GM23248 (cell line): ENCODE measurements around the gene SLC13A5. TPM values are rescaled to one million over a fixed set of nuclear protein-coding genes. Genes with fewer than 3 reads are reported as not detected.

Experiments used
- DNase-seq: peaks from one replicate; pipeline ENCODE4 v3.0.0-alpha.2; 2015
- H2AFZ ChIP-seq: fragments of 200-600 bp; sonication (generic); 2 replicates; pipeline ENCODE4 v1.6.1; 2016; ENCODE audit warnings: antibody characterized with exemption
- H3F3A ChIP-seq: fragments of 200-600 bp; sonication (generic); 2 replicates; pipeline ENCODE4 v1.6.1; 2016; ENCODE audit warnings: mild to moderate bottlenecking, antibody characterized with exemption, mixed run types; ENCODE audit not compliant: insufficient read depth
- H3K27ac ChIP-seq: fragments of 200-600 bp; sonication (generic); 2 replicates; pipeline ENCODE4 v1.5.1; 2016; ENCODE audit warnings: mild to moderate bottlenecking
- H3K27me3 ChIP-seq: fragments of 200-600 bp; sonication (generic); replicated peaks from 2 replicates; pipeline ENCODE4 v1.6.1; 2016; ENCODE audit warnings: mild to moderate bottlenecking; ENCODE audit not compliant: insufficient read depth
- H3K36me3 ChIP-seq: fragments of 200-600 bp; sonication (generic); 2 replicates; pipeline ENCODE4 v1.6.1; 2016; ENCODE audit warnings: low read depth, mild to moderate bottlenecking
- H3K4me1 ChIP-seq: fragments of 200-600 bp; sonication (generic); 2 replicates; pipeline ENCODE4 v1.6.1; 2016; ENCODE audit warnings: mild to moderate bottlenecking; ENCODE audit not compliant: insufficient read depth
- H3K4me2 ChIP-seq: fragments of 200-600 bp; sonication (generic); one replicate; pipeline ENCODE4 v1.6.1; 2016; ENCODE audit warnings: mild to moderate bottlenecking; ENCODE audit not compliant: unreplicated experiment
- H3K4me3 ChIP-seq: fragments of 200-600 bp; sonication (generic); 2 replicates; pipeline ENCODE4 v1.5.1; 2016; ENCODE audit warnings: mild to moderate bottlenecking
- H3K79me2 ChIP-seq: fragments of 200-600 bp; sonication (generic); 2 replicates; pipeline ENCODE4 v1.6.1; 2016; ENCODE audit warnings: mild to moderate bottlenecking; ENCODE audit not compliant: insufficient read depth
- H3K9ac ChIP-seq: fragments of 200-600 bp; sonication (generic); 2 replicates; pipeline ENCODE4 v1.6.1; 2016; ENCODE audit warnings: mild to moderate bottlenecking
- H3K9me2 ChIP-seq: fragments of 200-600 bp; sonication (generic); 2 replicates; pipeline ENCODE4 v1.6.1; 2016; ENCODE audit warnings: mixed run types, mild to moderate bottlenecking, moderate library complexity; ENCODE audit not compliant: insufficient read depth
- H3K9me3 ChIP-seq: fragments of 200-600 bp; sonication (generic); one replicate; pipeline ENCODE4 v1.6.1; 2017; ENCODE audit warnings: low read depth
- H4K20me1 ChIP-seq: fragments of 200-600 bp; sonication (generic); 2 replicates; pipeline ENCODE4 v1.6.0; 2016; ENCODE audit not compliant: insufficient read depth
- EZH2 ChIP-seq: fragments of 200-600 bp; sonication (generic); IDR thresholded peaks from 2 replicates; pipeline ENCODE4 v1.6.1; 2018; ENCODE audit warnings: antibody characterized with exemption, mild to moderate bottlenecking; ENCODE audit not compliant: insufficient read depth, poor library complexity, severe bottlenecking
- EZH2phosphoT487 ChIP-seq: fragments of 200-600 bp; sonication (generic); IDR thresholded peaks from 2 replicates; pipeline ENCODE4 v1.6.1; 2018; ENCODE audit warnings: antibody characterized with exemption, moderate library complexity, mild to moderate bottlenecking, low read depth; ENCODE audit not compliant: insufficient read depth
- WGBS, 2 experiments: methylation state at CpG; one replicate each; pipeline ENCODE4 v1.1.6; 2015 to 2017; ENCODE audit warnings: low lambda C conversion rate in 2 of 2, low coverage in 1 of 2; ENCODE audit errors: missing lambda C conversion rate in 2 of 2; 5-methylcytosine and 5-hydroxymethylcytosine counted together
- in situ Hi-C: fragments of 300-500 bp; cut with MboI; formaldehyde crosslinking; loops from 2 replicates; pipeline ENCODE4 v1.15.0; 2020
- polyA plus RNA-seq: library from polyadenylated mRNA; unstranded; fragments of >200 nt; fragmentation: Nextera tagmentation; extraction: Ambion mirVana; gene quantifications from 2 replicates; pipeline ENCODE4 v1.2.1, GENCODE V29; 2016
- total RNA-seq: library from RNA; depleted of rRNA; stranded (reverse); fragments of >200 nt; shearing (Covaris generic); gene quantifications from 2 replicates; pipeline ENCODE4 v1.2.3, GENCODE V29; 2014

SLC13A5 gene
- total and polyA plus RNA-seq, 2 experiments from 2014 or later = not detected

GRCh38 chr17:6700948-6701307, 12.2 kb downstream of the SLC13A5 start:
- H3K9me3 ChIP-seq = no peaks in the 10 kb centered on the region
- H3F3A ChIP-seq = no peaks in the 10 kb centered on the region
- 62 to 66% methylated on average over 8 of the region's 8 CpGs for WGBS, 2 experiments
- no peak for DNase-seq
- H3K4me2 ChIP-seq = no peak overlapping the region
- H3K9ac ChIP-seq = no peak overlapping the region
- H3K79me2 ChIP-seq = no peaks in the 10 kb centered on the region
- no peaks in the 10 kb centered on the region for H4K20me1 ChIP-seq
- no peaks in the 10 kb centered on the region for H3K36me3 ChIP-seq
- TF ChIP-seq EZH2 = no peak
- no peak for TF ChIP-seq EZH2phosphoT487
- H3K4me3 ChIP-seq = no peak overlapping the region
- in situ Hi-C loops = no loop called here
- no peaks in the 10 kb centered on the region for H3K4me1 ChIP-seq
- H3K27me3 ChIP-seq = no peaks in the 10 kb centered on the region; the same call in 1 of the 2 replicates
- no peaks in the 10 kb centered on the region for H3K9me2 ChIP-seq
- no peak overlapping the region for H2AFZ ChIP-seq
- no peak overlapping the region for H3K27ac ChIP-seq

- Histone ChIP-seq H3K9me3 (no peaks in the 10 kb centered on the region), H3K4me2 (no peak overlapping the region), H3K4me1 (no peaks in the 10 kb centered on the region), H3K9ac (no peak overlapping the region), H3K79me2 (no peaks in the 10 kb centered on the region), H3F3A (no peaks in the 10 kb centered on the region), H3K27ac (no peak overlapping the region), H3K4me3 (no peak overlapping the region), H3K36me3 (no peaks in the 10 kb centered on the region), H3K9me2 (no peaks in the 10 kb centered on the region), H2AFZ (no peak overlapping the region), H3K27me3 (no peaks in the 10 kb centered on the region; the same call in 1 of the 2 replicates), H4K20me1 (no peaks in the 10 kb centered on the region)
- TF ChIP-seq EZH2phosphoT487 (no peak), EZH2 (no peak)
- in situ Hi-C loops = no loop called here
- no peak for DNase-seq
- 60 to 62% methylated on average over 16 of the region's 16 CpGs for WGBS, 2 experiments
Observed at GRCh38 chr17:6699997-6700947, 12.9 kb downstream of the SLC13A5 start.

- peaks cover 13% of the 10 kb centered on the region; the same call in 1 of the 2 replicates for H3K27me3 ChIP-seq
- H3F3A ChIP-seq = no peaks in the 10 kb centered on the region
- H3K79me2 ChIP-seq = no peaks in the 10 kb centered on the region
- TF ChIP-seq EZH2 (no peak), EZH2phosphoT487 (no peak)
- H2AFZ ChIP-seq = no peak overlapping the region
- H3K27ac ChIP-seq = no peak overlapping the region
- no peak for DNase-seq
- H3K4me3 ChIP-seq = no peak overlapping the region
- 25 to 51% methylated on average over 9 to 11 of the region's 11 CpGs for WGBS, 2 experiments
- H3K9me3 ChIP-seq = no peaks in the 10 kb centered on the region
- H3K4me1 ChIP-seq = no peaks in the 10 kb centered on the region
- in situ Hi-C loops = no loop called here
- no peaks in the 10 kb centered on the region for H3K36me3 ChIP-seq
- no peak overlapping the region for H3K9ac ChIP-seq
- H3K9me2 ChIP-seq = no peaks in the 10 kb centered on the region
- no peaks in the 10 kb centered on the region for H4K20me1 ChIP-seq
- no peak overlapping the region for H3K4me2 ChIP-seq
Observed at GRCh38 chr17:6698004-6698403, 15.2 kb downstream of the SLC13A5 start.

- Histone ChIP-seq H3K4me2 (no peak overlapping the region), H3K27me3 (peaks cover 13% of the 10 kb centered on the region; the same call in 1 of the 2 replicates), H4K20me1 (no peaks in the 10 kb centered on the region), H3K9me3 (no peaks in the 10 kb centered on the region), H3K9ac (no peak overlapping the region), H3F3A (no peaks in the 10 kb centered on the region), H3K27ac (no peak overlapping the region), H3K79me2 (no peaks in the 10 kb centered on the region), H2AFZ (no peak overlapping the region), H3K36me3 (no peaks in the 10 kb centered on the region), H3K4me1 (no peaks in the 10 kb centered on the region), H3K9me2 (no peaks in the 10 kb centered on the region), H3K4me3 (no peak overlapping the region)
- DNase-seq = no peak
- TF ChIP-seq EZH2phosphoT487 (no peak), EZH2 (no peak)
- 40 to 42% methylated on average over 5 of the region's 5 CpGs for WGBS, 2 experiments
- in situ Hi-C loops = no loop called here
Observed at GRCh38 chr17:6696906-6697305, 16.3 kb downstream of the SLC13A5 start.
